ENCODE measurements around the gene ADAM15. TPM values are rescaled to one million over a fixed set of nuclear protein-coding genes. Genes with fewer than 3 reads are reported as not detected.

Gene ADAM15
- total and polyA plus RNA-seq, 12 donors, result 46.7 to 305 (median 65.0) TPM

GRCh38 chr1:155048449-155049334, 2.4 kb upstream of the ADAM15 start:
- Histone ChIP-seq H3K27me3 (no peaks in the 10 kb centered on the region), H3K9me3 (no peaks in the 10 kb centered on the region), H3K4me3 (no peak overlapping the region), H3K4me1 (peaks cover 10 to 54% (median 33%) of the 10 kb centered on the region in 9 donors), H3K27ac (no peak overlapping the region), H3K36me3 (peaks cover 0 to 6% (median under 1%) of the 10 kb centered on the region in 9 donors)
- intact Hi-C loops (cut with DNase I), result loop anchor here in 1 of 10 donors (5.0 kb wide), 1 partner anchor 34 kb away; no protein-coding TSS in a partner anchor
- 95% methylated on average over 8 of the region's 8 CpGs for WGBS, 2 donors
- DNase-seq (no peak), ATAC-seq (no peak)
- no peak for TF ChIP-seq CTCF (IDR thresholded peaks at IDR 0.05)

GRCh38 chr1:155049651-155050559, 1.2 kb upstream of the ADAM15 start:
- peaks cover 0 to 18% (median 12%) of the 10 kb centered on the region in 9 donors for H3K36me3 ChIP-seq
- no peak for DNase-seq
- ATAC-seq, result no peak
- H3K4me3 ChIP-seq, result peak overlapping the region; percentile 51 to 98 (median 84)
- intact Hi-C loops (cut with DNase I), result loop anchor here in 5 of 10 donors (2.0 to 10.0 kb wide), 8 partner anchors 32 to 565 kb away; partner anchors contain the start of genes CKS1B (in 2 of the 5), SHC1 (in 2 of the 5), PBXIP1 (in 1 of the 5) and ZBTB7B (in 1 of the 5)
- no peak for TF ChIP-seq CTCF (IDR thresholded peaks at IDR 0.05)
- H3K9me3 ChIP-seq, result no peaks in the 10 kb centered on the region
- peak overlapping the region; percentile 53 to 98 (median 94) for H3K27ac ChIP-seq
- H3K4me1 ChIP-seq, result peaks cover 12 to 49% (median 32%) of the 10 kb centered on the region in 9 donors
- no peaks in the 10 kb centered on the region for H3K27me3 ChIP-seq
- 18 to 20% methylated on average over 10 of the region's 10 CpGs for WGBS, 2 donors

GRCh38 chr1:155051342-155051776, 243 bp downstream of the ADAM15 start:
- 1% methylated on average over 31 of the region's 31 CpGs for WGBS, 2 donors
- DNase-seq, result no peak

More at GRCh38 chr1:155051342-155051776, 243 bp downstream of the ADAM15 start:
- intact Hi-C loops (cut with DNase I), result loop anchor here in 4 of 10 donors (2.0 to 10.0 kb wide), 7 partner anchors 33 to 567 kb away; partner anchors contain the start of genes CKS1B (in 2 of the 4), SHC1 (in 2 of the 4), PBXIP1 (in 1 of the 4) and ZBTB7B (in 1 of the 4)
- Histone ChIP-seq H3K4me3 (peak overlapping the region; percentile 51 to 98 (median 84)), H3K27me3 (no peaks in the 10 kb centered on the region), H3K27ac (peak overlapping the region; percentile 53 to 98 (median 94)), H3K9me3 (no peaks in the 10 kb centered on the region), H3K36me3 (peaks cover 0 to 32% (median 20%) of the 10 kb centered on the region in 9 donors), H3K4me1 (peaks cover 12 to 45% (median 27%) of the 10 kb centered on the region in 9 donors)
- peak in 7 of 8 donors; percentile 0 to 16 (median 4) for ATAC-seq
- TF ChIP-seq CTCF (IDR thresholded peaks at IDR 0.05), result no peak

All from heart right ventricle (tissue), 16 donors.